CD14-positive monocyte (primary cell): ENCODE data around the gene PCED1B. TPM values are rescaled to one million over a fixed set of nuclear protein-coding genes. Genes with fewer than 3 reads are reported as not detected.

Experiments
- DNase-seq, 3 donors: peaks; one replicate each; pipeline ENCODE4 v3.0.0-alpha.2; 2011 to 2022
- H2AFZ ChIP-seq: 2 replicates; pipeline ENCODE4 v1.6.0; 2012; ENCODE audit warnings: mild to moderate bottlenecking, low read depth, low read length, inconsistent platforms; ENCODE audit not compliant: insufficient read depth, poor library complexity, severe bottlenecking
- H3K27ac ChIP-seq, 2 donors: 1 replicate in 1 of 2; 2 replicates in 1 of 2; pipeline ENCODE4 v1.5.1; 2012 to 2013; ENCODE audit warnings: low read length in 2 of 2, control low read depth in 1 of 2, inconsistent platforms in 1 of 2, low read depth in 1 of 2, mild to moderate bottlenecking in 1 of 2
- H3K27me3 ChIP-seq, 2 donors: one replicate each; pipeline versions ENCODE4 v1.6.0 to v1.6.1; 2011 to 2013; ENCODE audit warnings: low read length in 2 of 2; ENCODE audit not compliant: control insufficient read depth in 2 of 2, insufficient read depth in 2 of 2
- H3K36me3 ChIP-seq, 2 donors: replicated peaks in 1 of 2; 1 replicate in 1 of 2; 2 replicates in 1 of 2; pipeline versions ENCODE4 v1.5.1 to v1.6.1; 2012 to 2013; ENCODE audit warnings: low read length in 2 of 2, control low read depth in 1 of 2, inconsistent platforms in 1 of 2, mild to moderate bottlenecking in 1 of 2; ENCODE audit not compliant: insufficient read depth in 2 of 2, control insufficient read depth in 1 of 2
- H3K4me1 ChIP-seq, 2 donors: 1 replicate in 1 of 2; 2 replicates in 1 of 2; pipeline versions ENCODE4 v1.5.1 to v1.6.1; 2012 to 2013; ENCODE audit warnings: low read length in 2 of 2, control low read depth in 1 of 2, inconsistent platforms in 1 of 2, mild to moderate bottlenecking in 1 of 2, moderate library complexity in 1 of 2; ENCODE audit not compliant: insufficient read depth in 2 of 2, control insufficient read depth in 1 of 2
- H3K4me2 ChIP-seq: replicated peaks from 2 replicates; pipeline ENCODE3; 2012; ENCODE audit warnings: low read length, moderate library complexity, mild to moderate bottlenecking; ENCODE audit not compliant: poor library complexity, severe bottlenecking; ENCODE audit errors: extremely low read depth
- H3K4me3 ChIP-seq, 3 experiments: fragments of 200-600 bp in 1 of 3; sonication (generic) in 1 of 3; replicated peaks in 1 of 3; 1 replicate in 2 of 3; 2 replicates in 1 of 3; pipeline ENCODE4 v1.5.1; 2011 to 2013; ENCODE audit warnings: low read length in 3 of 3, mild to moderate bottlenecking in 3 of 3, control low read depth in 2 of 3, low read depth in 2 of 3, inconsistent platforms in 1 of 3, moderate library complexity in 1 of 3
- H3K79me2 ChIP-seq: 2 replicates; pipeline ENCODE4 v1.6.0; 2012; ENCODE audit warnings: mild to moderate bottlenecking, control low read depth, inconsistent platforms, low read length, moderate library complexity; ENCODE audit not compliant: insufficient read depth
- H3K9ac ChIP-seq: 2 replicates; pipeline ENCODE4 v1.6.0; 2017; ENCODE audit warnings: low read length, mild to moderate bottlenecking; ENCODE audit not compliant: insufficient read depth, poor library complexity, severe bottlenecking
- H3K9me3 ChIP-seq, 2 donors: replicated peaks in 1 of 2; 1 replicate in 1 of 2; 2 replicates in 1 of 2; pipeline versions ENCODE4 v1.5.1 to v1.6.1; 2012 to 2013; ENCODE audit warnings: low read length in 2 of 2, control low read depth in 1 of 2; ENCODE audit not compliant: control insufficient read depth in 1 of 2, insufficient read depth in 1 of 2
- H4K20me1 ChIP-seq: 2 replicates; pipeline ENCODE4 v1.6.0; 2012; ENCODE audit warnings: mild to moderate bottlenecking, low read length, control low read depth, moderate library complexity; ENCODE audit not compliant: insufficient read depth
- H3K27ac Mint-ChIP-seq, 7 donors: one replicate each; pipeline ENCODE4 v1.8.0; 2020; ENCODE audit warnings: mild to moderate bottlenecking in 7 of 7, mixed read lengths in 7 of 7, moderate library complexity in 6 of 7, inconsistent platforms in 2 of 7
- H3K27me3 Mint-ChIP-seq, 3 donors: one replicate each; pipeline ENCODE4 v1.8.0; 2021 to 2022; ENCODE audit warnings: low read depth in 3 of 3, mild to moderate bottlenecking in 3 of 3, mixed read lengths in 3 of 3, moderate library complexity in 3 of 3, inconsistent platforms in 1 of 3
- H3K36me3 Mint-ChIP-seq, 2 donors: one replicate each; pipeline ENCODE4 v1.8.0; 2020; ENCODE audit warnings: mixed read lengths in 2 of 2, inconsistent platforms in 1 of 2, mild to moderate bottlenecking in 1 of 2
- H3K4me1 Mint-ChIP-seq: one replicate; pipeline ENCODE4 v1.8.0; 2020; ENCODE audit warnings: mild to moderate bottlenecking, mixed read lengths
- H3K4me3 Mint-ChIP-seq, 2 donors: one replicate each; pipeline ENCODE4 v1.8.0; 2020; ENCODE audit warnings: mild to moderate bottlenecking in 2 of 2, mixed read lengths in 2 of 2, moderate library complexity in 1 of 2
- H3K9me3 Mint-ChIP-seq, 7 donors: one replicate each; pipeline ENCODE4 v1.8.0; 2020 to 2022; ENCODE audit warnings: mixed read lengths in 7 of 7, mild to moderate bottlenecking in 6 of 7, moderate library complexity in 6 of 7, inconsistent platforms in 2 of 7
- CTCF ChIP-seq: fragments of 200-600 bp; IDR thresholded peaks from one replicate; pipeline ENCODE4 v1.8.0; 2022; ENCODE audit warnings: antibody characterized with exemption, mild to moderate bottlenecking
- WGBS: methylation state at CpG from one replicate; pipeline ENCODE4 v1.1.5; 2013; ENCODE audit warnings: missing lambda C conversion rate; ENCODE audit not compliant: insufficient coverage; 5-methylcytosine and 5-hydroxymethylcytosine counted together
- intact Hi-C, 2 donors: fragments of 100-400 bp; cut with micrococcal nuclease; formaldehyde crosslinking; loops; one replicate each; pipeline versions ENCODE4 v1.15.0 to v1.15.1; 2023
- polyA plus RNA-seq, 3 donors: library from polyadenylated mRNA; depleted of rRNA in 1 of 3; unstranded in 2 of 3; stranded (reverse) in 1 of 3; fragments of 300-500 nt in 2 of 3; fragments of >200 nt in 1 of 3; fragmentation: Illumina TruSeq in 2 of 3; gene quantifications; 1 replicate in 2 of 3; 2 replicates in 1 of 3; pipeline ENCODE4 v1.2.3, GENCODE V29; 2012 to 2021

PCED1B gene
- polyA plus RNA-seq, 3 donors, result 0.10 to 0.65 TPM; not detected in 1

DNA sequence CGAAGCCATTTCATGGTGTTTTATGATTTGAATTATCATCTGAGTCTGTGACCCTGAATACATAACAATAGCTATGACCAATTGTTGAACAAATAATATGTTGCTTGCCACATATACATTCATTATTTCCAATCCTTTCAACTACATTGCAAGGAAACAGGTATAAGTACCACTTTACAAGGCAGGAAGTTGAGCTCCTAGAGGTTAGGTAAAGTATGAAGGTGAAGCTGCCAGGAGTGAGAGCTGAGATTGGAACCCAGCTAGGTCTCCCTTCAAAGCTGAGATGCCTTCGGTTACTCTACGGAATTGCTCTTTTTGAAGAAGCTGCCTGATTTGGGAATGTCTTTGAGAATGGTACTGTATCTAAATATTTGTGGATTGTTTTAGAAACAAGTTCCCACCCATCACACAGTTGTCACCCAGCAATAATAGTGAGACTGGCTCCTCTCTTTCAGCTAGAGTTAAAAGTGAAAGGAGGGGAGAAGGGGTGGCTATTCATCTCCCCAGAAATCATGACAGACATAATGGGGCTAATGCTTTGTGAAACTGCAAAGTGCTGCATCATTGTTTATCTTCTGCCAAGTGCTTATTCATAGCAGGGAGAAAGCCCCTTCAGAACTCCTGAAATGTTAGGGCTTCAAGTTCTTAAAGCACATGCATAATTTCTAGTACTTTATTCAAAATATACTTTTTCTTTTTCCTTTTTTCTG lies 76.2 kb downstream of the PCED1B start:
- Histone ChIP-seq H3K9me3 (no peaks in the 10 kb centered on the region), H3K27ac (no peak overlapping the region), H3K4me1 (peaks cover 2 to 3% of the 10 kb centered on the region in 2 donors), H3K27me3 (no peaks in the 10 kb centered on the region), H3K4me3 (no peak overlapping the region), H3K36me3 (no peaks in the 10 kb centered on the region), H3K4me2 (no peak overlapping the region), H4K20me1 (no peaks in the 10 kb centered on the region), H3K79me2 (no peaks in the 10 kb centered on the region), H2AFZ (no peak overlapping the region), H3K9ac (no peak overlapping the region)
- intact Hi-C loops, result no loop called here
- TF ChIP-seq CTCF, result no peak
- peaks cover 7% of the 10 kb centered on the region for H3K4me1 Mint-ChIP-seq
- no peaks in the 10 kb centered on the region for H3K36me3 Mint-ChIP-seq
- peaks cover 0 to 7% (median 5%) of the 10 kb centered on the region in 7 donors for H3K9me3 Mint-ChIP-seq
- no peaks in the 10 kb centered on the region for H3K27me3 Mint-ChIP-seq
- WGBS, result no CpG with 5 or more reads among the region's 3 CpGs
- DNase-seq, result no peak
- H3K4me3 Mint-ChIP-seq, result no peak overlapping the region
- H3K27ac Mint-ChIP-seq, result peak overlapping the region in 1 of 7 donors; percentile 20

DNA sequence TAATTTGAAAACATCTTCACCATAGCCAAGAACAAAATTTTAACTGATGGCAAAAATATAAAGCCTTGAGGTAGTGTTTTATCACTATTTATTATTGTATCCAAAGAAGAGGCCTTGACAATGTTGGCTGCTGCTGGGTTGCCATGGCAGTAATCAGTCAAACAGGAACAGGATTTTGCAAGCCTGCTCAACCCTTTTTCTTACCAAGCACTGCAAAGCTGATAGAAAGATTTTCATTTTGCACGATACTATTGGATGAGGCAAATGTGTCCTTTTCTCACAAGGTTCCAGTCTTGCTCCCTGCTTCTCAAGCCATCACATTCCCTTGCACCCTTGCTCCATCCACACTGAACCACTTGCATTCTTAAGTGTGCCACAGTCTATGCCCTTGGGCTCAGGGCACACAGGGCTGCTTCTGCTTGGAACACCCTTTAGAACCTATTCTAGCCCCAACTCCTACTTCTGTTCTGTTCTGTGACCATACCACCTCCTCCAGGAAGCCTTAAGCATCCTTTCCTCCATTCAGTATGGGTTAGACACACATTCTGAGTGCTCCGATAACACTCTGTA lies 76.8 kb downstream of the PCED1B start:
- Histone ChIP-seq H3K79me2 (no peaks in the 10 kb centered on the region), H3K4me2 (no peak overlapping the region), H4K20me1 (no peaks in the 10 kb centered on the region), H3K4me1 (peaks cover 6 to 7% of the 10 kb centered on the region in 2 donors), H3K4me3 (no peak overlapping the region), H3K27me3 (no peaks in the 10 kb centered on the region), H3K27ac (no peak overlapping the region), H3K9ac (no peak overlapping the region), H2AFZ (no peak overlapping the region), H3K9me3 (no peaks in the 10 kb centered on the region), H3K36me3 (no peaks in the 10 kb centered on the region)
- H3K4me3 Mint-ChIP-seq, result no peak overlapping the region
- intact Hi-C loops, result no loop called here
- WGBS, result 100% methylated on average over 1 of the region's 2 CpGs
- no peak for TF ChIP-seq CTCF
- no peak overlapping the region for H3K27ac Mint-ChIP-seq
- H3K36me3 Mint-ChIP-seq, result no peaks in the 10 kb centered on the region
- no peak for DNase-seq
- H3K9me3 Mint-ChIP-seq, result peaks cover 0 to 7% (median 5%) of the 10 kb centered on the region in 7 donors
- H3K27me3 Mint-ChIP-seq, result no peaks in the 10 kb centered on the region
- H3K4me1 Mint-ChIP-seq, result peaks cover 12% of the 10 kb centered on the region
